ENCODE data around the gene PSMB5.

PSMB5 gene

GRCh38 chr14:23066855-23067744, 32.4 kb upstream of the PSMB5 start:
- peaks cover 66 to 82% (median 73%) of the 10 kb centered on the region in 11 experiments for H4K20me1 ChIP-seq
- no peaks in the 10 kb centered on the region for H3K9me3 ChIP-seq (replicated peaks in 1 of 11)
- no peaks in the 10 kb centered on the region for H3K27me3 ChIP-seq
- H3K4me3 ChIP-seq = no peak overlapping the region
- TF ChIP-seq Cebpa-rat (IDR thresholded peaks at IDR 0.05) = no peak
- no peak overlapping the region for H3K27ac ChIP-seq
- peaks cover 29 to 48% (median 38%) of the 10 kb centered on the region in 10 experiments for H3K4me1 ChIP-seq
- H3K36me3 ChIP-seq = peaks cover 67 to 80% (median 73%) of the 10 kb centered on the region in 11 experiments
- peak overlapping the region in 3 of 11 experiments; percentile 89 to 95 (median 93); a peak in 4 of 22 replicates for H3K4me2 ChIP-seq
- H3K9ac ChIP-seq = peak overlapping the region in 10 of 11 experiments; percentile 0 to 54 (median 39); a peak in 10 of 22 replicates

- peaks cover 22 to 42% (median 32%) of the 10 kb centered on the region in 10 experiments for H3K4me1 ChIP-seq
- H3K4me3 ChIP-seq = no peak overlapping the region
- TF ChIP-seq Cebpa-rat (IDR thresholded peaks at IDR 0.05) = no peak
- H3K27me3 ChIP-seq = no peaks in the 10 kb centered on the region
- H3K36me3 ChIP-seq = peaks cover 71 to 83% (median 75%) of the 10 kb centered on the region in 11 experiments
- no peaks in the 10 kb centered on the region for H3K9me3 ChIP-seq (replicated peaks in 1 of 11)
- no peak overlapping the region for H3K4me2 ChIP-seq
- H3K9ac ChIP-seq = peak overlapping the region in 9 of 11 experiments; percentile 3 to 54 (median 27); a peak in 9 of 22 replicates
- H3K27ac ChIP-seq = no peak overlapping the region
- H4K20me1 ChIP-seq = peaks cover 66 to 86% (median 76%) of the 10 kb centered on the region in 11 experiments
Measured at GRCh38 chr14:23066368-23066767, 31.7 kb upstream of the PSMB5 start.

- no peaks in the 10 kb centered on the region for H3K27me3 ChIP-seq
- H3K9ac ChIP-seq = no peak overlapping the region
- no peaks in the 10 kb centered on the region for H3K9me3 ChIP-seq (replicated peaks in 1 of 11)
- H3K4me1 ChIP-seq = peaks cover 13 to 41% (median 32%) of the 10 kb centered on the region in 10 experiments
- peaks cover 77 to 100% (median 94%) of the 10 kb centered on the region in 11 experiments for H4K20me1 ChIP-seq
- H3K27ac ChIP-seq = no peak overlapping the region
- no peak overlapping the region for H3K4me3 ChIP-seq
- no peak overlapping the region for H3K4me2 ChIP-seq
- TF ChIP-seq Cebpa-rat (IDR thresholded peaks at IDR 0.05) = no peak
- peaks cover 92 to 100% (median 97%) of the 10 kb centered on the region in 11 experiments for H3K36me3 ChIP-seq
Measured at GRCh38 chr14:23063601-23064000, 28.9 kb upstream of the PSMB5 start.

- H4K20me1 ChIP-seq = peaks cover 71 to 100% (median 88%) of the 10 kb centered on the region in 11 experiments
- 0 out of 22 replicates have a peak overlapping the region, but pooled peaks of 1 of the 11 experiments have one; percentile 14 for H3K9ac ChIP-seq
Measured at GRCh38 chr14:23062002-23062401, 27.3 kb upstream of the PSMB5 start.

GRCh38 chr14:23060536-23061260, 26.0 kb upstream of the PSMB5 start:
- Histone ChIP-seq H3K4me3 (no peak overlapping the region), H4K20me1 (peaks cover 62 to 100% (median 75%) of the 10 kb centered on the region in 11 experiments; a peak in 21 of 22 replicates), H3K27me3 (peaks cover 3 to 11% (median 8%) of the 10 kb centered on the region in 11 experiments; a peak in 15 of 22 replicates), H3K4me1 (peaks cover 14 to 53% (median 39%) of the 10 kb centered on the region in 10 experiments; a peak in 19 of 20 replicates), H3K36me3 (peaks cover 67 to 76% (median 71%) of the 10 kb centered on the region in 11 experiments), H3K4me2 (peak overlapping the region in 5 of 11 experiments; percentile 2 to 33 (median 20); a peak in 6 of 22 replicates), H3K27ac (no peak overlapping the region), H3K9ac (peak overlapping the region in 3 of 11 experiments; percentile 12 to 18 (median 13); a peak in 3 of 22 replicates), H3K9me3 (replicated peaks in 1 of 11) (no peaks in the 10 kb centered on the region)
- TF ChIP-seq Cebpa-rat (IDR thresholded peaks at IDR 0.05) = no peak

More at GRCh38 chr14:23062002-23062401, 27.3 kb upstream of the PSMB5 start:
- Histone ChIP-seq H3K36me3 (peaks cover 80 to 89% (median 84%) of the 10 kb centered on the region in 11 experiments), H3K4me2 (no peak overlapping the region), H3K4me3 (no peak overlapping the region), H3K27me3 (peaks cover 0 to 6% (median 3%) of the 10 kb centered on the region in 11 experiments; a peak in 13 of 22 replicates), H3K9me3 (replicated peaks in 1 of 11) (no peaks in the 10 kb centered on the region), H3K4me1 (peaks cover 11 to 46% (median 30%) of the 10 kb centered on the region in 10 experiments; a peak in 18 of 20 replicates), H3K27ac (no peak overlapping the region)
- TF ChIP-seq Cebpa-rat (IDR thresholded peaks at IDR 0.05) = no peak

GRCh38 chr14:23058654-23059504, 24.2 kb upstream of the PSMB5 start:
- Histone ChIP-seq H4K20me1 (peaks cover 46 to 85% (median 57%) of the 10 kb centered on the region in 11 experiments; a peak in 21 of 22 replicates), H3K36me3 (peaks cover 48 to 58% (median 53%) of the 10 kb centered on the region in 11 experiments), H3K27me3 (peaks cover 3 to 11% (median 8%) of the 10 kb centered on the region in 11 experiments; a peak in 15 of 22 replicates), H3K4me2 (peak overlapping the region in 8 of 11 experiments; percentile 32 to 100 (median 96); a peak in 9 of 22 replicates), H3K4me3 (no peak overlapping the region), H3K9me3 (replicated peaks in 1 of 11) (no peaks in the 10 kb centered on the region), H3K27ac (no peak overlapping the region), H3K4me1 (peaks cover 14 to 66% (median 45%) of the 10 kb centered on the region in 10 experiments; a peak in 19 of 20 replicates), H3K9ac (peak overlapping the region in 1 of 11 experiments; percentile 26; a peak in 2 of 22 replicates)
- TF ChIP-seq Cebpa-rat (IDR thresholded peaks at IDR 0.05) = no peak

GRCh38 chr14:23057757-23058653, 23.3 kb upstream of the PSMB5 start:
- peaks cover 14 to 66% (median 45%) of the 10 kb centered on the region in 10 experiments; a peak in 19 of 20 replicates for H3K4me1 ChIP-seq
- H3K9me3 ChIP-seq (replicated peaks in 1 of 11) = no peaks in the 10 kb centered on the region
- peaks cover 3 to 11% (median 8%) of the 10 kb centered on the region in 11 experiments; a peak in 15 of 22 replicates for H3K27me3 ChIP-seq
- peaks cover 40 to 49% (median 44%) of the 10 kb centered on the region in 11 experiments for H3K36me3 ChIP-seq
- H3K27ac ChIP-seq = peak overlapping the region in 9 of 11 experiments; percentile 11 to 66 (median 59); a peak in 17 of 22 replicates
- peaks cover 38 to 77% (median 49%) of the 10 kb centered on the region in 11 experiments; a peak in 21 of 22 replicates for H4K20me1 ChIP-seq
- peak overlapping the region; percentile 64 to 82 (median 75) for H3K9ac ChIP-seq
- H3K4me2 ChIP-seq = peak overlapping the region; percentile 93 to 100 (median 99)
- TF ChIP-seq Cebpa-rat (IDR thresholded peaks at IDR 0.05) = no peak
- peak overlapping the region; percentile 65 to 78 (median 72) for H3K4me3 ChIP-seq

Measured in BLaER1 treated with 17β-estradiol and CSF1 and Interleukin-3, amounts not matched to agents 10 nM and 100 nM (cell line).